HG02623 (cell line): ENCODE data around the gene BAG2.

Experiments used
- ATAC-seq: cut with Tn5 transposase; IDR thresholded peaks from one replicate; pipeline ENCODE4 v1.9.1; 2021; ENCODE audit warnings: moderate library complexity; ENCODE audit not compliant: unreplicated experiment

Gene BAG2

DNA sequence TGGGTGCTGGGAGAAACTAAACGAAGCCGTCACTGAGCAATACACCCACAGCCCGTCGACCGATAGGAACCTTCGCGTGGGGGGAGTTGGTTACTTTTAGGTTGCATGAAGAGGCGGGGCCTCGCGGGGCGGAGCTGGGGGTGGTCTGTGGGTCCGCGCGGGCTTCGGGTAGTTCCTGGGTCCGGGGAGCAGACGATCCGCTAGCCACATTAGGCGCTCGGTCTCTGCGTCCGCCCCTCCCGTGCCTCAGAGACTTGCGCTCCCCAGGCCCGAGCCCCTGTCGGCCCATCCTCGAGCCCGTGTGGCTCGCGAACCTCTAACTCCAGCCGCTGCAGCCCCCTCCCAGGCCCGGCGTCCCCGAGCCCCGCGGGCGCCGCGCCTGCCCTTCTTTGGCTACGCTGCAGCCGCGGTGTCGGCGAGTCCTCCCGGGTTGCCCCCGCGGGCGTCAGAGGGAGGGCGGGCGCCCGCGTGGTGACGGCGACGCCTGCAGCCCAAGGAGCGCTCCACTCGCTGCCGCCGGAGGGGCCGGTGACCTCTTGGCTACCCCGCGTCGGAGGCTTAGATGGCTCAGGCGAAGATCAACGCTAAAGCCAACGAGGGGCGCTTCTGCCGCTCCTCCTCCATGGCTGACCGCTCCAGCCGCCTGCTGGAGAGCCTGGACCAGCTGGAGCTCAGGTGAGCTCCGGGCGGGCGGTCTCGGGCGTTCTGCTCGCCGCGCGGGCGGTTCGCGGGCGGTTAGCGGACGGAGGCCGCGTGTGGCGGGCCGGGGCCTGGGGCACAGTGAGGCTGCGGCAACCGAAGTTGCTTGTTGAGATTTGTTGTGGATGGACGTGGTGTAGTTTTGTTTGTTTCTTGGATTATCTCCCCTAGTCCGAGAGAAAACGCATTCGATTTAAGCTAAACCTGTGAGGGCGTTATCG lies at the start of gene BAG2:
TSS of gene BAG2 (plus strand) at position 191 of the 920 bp plus-strand sequence. CDS start at position 563, 372 bp downstream.
- ATAC-seq, result peak; percentile 85

DNA sequence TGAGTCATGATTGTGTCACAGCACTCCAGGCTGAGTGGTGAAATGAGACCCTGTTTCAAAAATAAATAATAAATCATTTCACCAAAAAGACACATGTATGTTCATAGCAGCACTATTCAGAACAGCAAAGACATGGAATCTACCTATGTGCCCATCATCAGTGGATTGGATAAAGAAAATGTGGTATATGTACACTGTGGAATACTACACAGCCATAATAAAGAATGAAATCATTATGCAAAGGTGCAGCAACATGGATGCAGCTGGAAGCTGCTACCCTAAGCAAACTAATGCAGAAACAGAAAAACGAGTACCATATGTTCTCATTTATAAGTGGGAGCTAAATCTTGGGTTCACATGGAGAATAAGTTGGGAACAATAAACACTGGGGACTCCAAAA lies 49.0 kb upstream of the BAG2 start:
- ATAC-seq, result no peak

DNA sequence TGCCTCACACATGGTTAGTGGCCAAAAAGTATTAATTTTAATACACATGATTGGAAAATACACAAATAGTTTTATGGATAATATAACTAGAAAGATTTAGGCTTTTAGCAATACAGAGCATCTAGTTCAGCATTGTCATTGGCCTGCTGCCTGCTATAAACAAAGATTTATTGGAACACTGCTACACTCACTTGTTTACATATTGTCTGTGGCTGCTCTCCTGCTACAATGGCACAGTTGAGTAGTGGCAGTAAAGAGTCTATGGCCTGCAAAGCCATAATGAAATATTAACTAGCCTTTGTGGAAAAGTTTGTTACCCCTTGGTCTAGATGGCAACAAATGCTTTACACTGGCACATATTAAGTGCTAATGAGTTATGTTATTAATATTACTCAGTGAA lies 44.4 kb upstream of the BAG2 start:
- no peak for ATAC-seq

DNA sequence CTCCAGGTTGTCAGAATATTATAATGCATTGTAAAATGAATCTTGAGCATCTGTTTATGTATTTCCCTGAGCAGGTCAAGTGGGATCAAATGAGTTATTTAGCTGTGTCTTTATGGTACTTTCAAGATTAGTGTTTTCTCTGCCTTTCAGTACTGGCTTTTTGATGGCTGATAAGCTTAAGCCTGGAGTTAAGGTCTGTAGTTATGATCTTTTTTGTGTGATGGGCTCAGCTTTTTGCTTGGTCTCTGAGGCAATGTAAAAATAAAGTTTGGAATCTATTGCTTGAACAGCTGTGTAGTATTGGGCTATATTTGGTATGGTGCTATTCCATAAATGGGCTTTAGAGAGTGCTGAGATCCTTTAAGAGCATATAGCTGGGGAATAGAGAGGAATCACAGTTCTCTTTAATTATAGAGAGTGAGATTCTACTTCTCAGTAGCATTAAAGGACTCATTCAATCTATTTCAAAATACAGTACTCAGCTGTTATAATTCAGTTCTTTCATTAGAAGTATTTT lies 41.4 kb upstream of the BAG2 start:
- ATAC-seq, result no peak

- no peak for ATAC-seq
Measured at GRCh38 chr6:57134954-57135353, 37.2 kb upstream of the BAG2 start.

DNA sequence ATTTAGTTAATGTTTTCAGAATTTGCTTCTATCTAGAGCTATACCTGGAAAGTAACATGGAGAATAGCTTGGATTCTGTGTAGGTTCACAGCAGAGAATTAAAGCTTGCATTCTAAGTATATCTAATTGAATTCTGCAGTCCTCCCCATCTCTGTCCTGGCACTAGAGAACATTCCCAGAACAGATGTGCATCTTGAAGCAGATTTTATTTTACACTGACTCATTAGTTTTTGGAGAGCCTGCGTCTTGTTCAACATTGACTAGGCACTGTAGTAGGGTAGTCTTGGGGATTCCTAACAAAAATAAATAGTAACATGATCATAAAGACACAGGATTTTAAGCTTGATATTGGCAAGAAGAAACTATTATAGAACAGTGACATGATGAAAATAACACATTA lies 36.2 kb upstream of the BAG2 start:
- ATAC-seq, result no peak

- no peak for ATAC-seq
Measured at GRCh38 chr6:57137350-57137749, 34.8 kb upstream of the BAG2 start.

- no peak for ATAC-seq
Measured at GRCh38 chr6:57138026-57138425, 34.1 kb upstream of the BAG2 start.

- no peak for ATAC-seq
Measured at GRCh38 chr6:57141451-57142177, 30.5 kb upstream of the BAG2 start.

DNA sequence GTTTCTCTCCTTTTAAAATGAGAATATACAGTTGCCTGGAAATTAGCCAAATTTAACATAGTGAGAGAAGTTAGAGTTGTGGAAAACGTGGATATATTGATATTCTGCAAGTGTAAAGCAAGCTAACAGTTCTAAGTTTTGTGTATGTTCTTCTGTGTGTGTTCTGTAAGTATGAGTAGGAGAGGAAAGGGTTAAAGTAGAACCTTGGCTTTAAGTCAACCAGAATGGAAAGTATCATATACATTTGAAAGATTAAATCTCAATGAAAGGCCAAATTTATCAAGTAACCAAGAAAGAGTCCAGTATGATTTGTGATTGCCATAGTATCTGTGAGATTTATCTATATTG lies 30.0 kb upstream of the BAG2 start:
- ATAC-seq, result no peak

DNA sequence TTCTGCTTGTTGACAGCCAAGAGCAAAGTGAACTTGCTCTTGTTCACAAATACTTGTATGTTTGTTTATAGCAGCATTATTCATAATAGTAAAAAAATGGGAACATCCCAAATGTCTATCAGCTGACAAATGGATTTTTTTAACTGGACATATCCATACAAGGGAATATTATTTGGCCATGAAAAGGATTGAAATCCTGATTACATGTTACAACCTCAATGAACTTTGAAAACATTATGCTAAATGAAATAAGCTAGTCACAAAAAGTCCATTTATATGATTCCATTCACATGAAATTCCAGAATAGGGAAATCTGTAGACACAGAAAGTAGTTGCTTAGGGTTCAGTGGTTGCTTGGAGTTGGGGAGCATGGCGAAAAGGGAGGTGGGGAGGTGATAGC lies 28.4 kb upstream of the BAG2 start:
- no peak for ATAC-seq

DNA sequence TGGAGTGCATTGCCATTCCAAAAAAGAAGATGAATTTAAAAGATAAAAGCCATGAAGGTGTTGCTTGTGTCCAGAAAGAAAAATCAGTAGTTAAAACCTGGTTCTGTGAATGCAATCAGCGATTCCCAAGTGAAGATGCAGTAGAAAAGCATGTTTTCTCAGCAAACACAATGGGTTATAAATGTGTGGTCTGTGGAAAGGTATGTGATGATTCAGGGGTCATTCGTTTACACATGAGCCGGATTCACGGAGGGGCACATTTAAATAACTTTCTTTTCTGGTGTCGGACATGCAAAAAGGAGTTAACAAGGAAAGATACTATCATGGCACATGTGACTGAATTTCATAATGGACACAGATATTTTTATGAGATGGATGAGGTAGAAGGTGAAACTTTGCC lies 24.7 kb upstream of the BAG2 start:
- no peak for ATAC-seq

GRCh38 chr6:57147955-57148858 lies 23.9 kb upstream of the BAG2 start:
- ATAC-seq, result no peak

DNA sequence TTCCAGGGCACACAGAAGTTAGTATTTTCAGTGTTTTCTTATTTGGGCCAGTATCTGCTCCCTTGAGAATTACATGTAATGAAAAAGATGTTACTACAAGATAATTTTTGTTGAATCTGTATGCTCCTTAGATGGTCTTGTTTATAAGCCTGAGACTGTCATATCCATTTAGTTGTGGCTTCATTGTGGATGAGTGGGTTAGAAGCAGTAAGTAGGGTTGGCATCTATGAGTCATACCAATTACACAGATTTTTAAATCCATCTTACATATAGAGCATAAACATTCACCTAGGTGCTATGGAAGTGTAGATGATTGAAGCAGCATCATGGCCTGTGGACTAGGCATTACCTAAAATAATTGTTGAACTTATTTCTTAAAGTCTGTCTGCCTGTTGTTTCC lies 13.5 kb upstream of the BAG2 start:
- no peak for ATAC-seq

DNA sequence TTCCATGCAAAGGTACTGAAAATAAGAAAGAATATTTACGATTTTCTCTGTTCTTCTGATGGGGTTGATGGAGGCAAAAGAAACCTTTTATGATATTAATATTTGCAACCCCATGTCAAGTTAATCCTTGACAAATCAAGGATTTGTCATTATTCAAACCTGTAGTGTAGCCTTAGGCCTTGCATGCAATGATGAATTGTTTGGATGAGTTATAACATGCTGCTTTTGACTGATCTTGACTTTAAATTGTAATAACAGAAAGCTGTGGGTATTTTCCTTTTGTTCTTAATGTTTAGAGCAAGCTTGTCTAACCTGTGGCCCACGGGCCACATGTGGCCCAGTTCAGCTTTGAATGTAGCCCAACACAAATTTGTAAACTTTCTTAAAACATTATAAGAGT lies 13.0 kb upstream of the BAG2 start:
- ATAC-seq, result no peak

DNA sequence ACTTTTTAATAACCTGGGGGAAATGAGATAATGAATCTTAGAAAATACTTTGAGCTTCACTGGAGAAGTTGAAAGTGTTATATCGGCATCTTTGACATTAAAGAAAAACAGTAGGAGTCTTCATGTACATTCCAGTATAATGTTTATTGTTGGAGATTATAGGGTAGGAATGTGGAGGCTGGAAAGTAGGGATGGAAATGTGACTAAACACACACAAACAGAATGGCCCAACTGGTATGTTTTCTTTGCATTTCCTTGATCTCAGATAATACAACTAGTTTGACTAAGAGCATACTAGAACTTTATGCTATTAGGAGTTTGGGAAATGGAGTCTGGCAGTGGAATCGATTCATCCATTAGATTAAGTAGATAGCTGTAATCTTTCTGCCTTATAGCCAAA lies 10.1 kb upstream of the BAG2 start:
- no peak for ATAC-seq

- no peak for ATAC-seq
Measured at GRCh38 chr6:57162516-57162915, 9.6 kb upstream of the BAG2 start.

DNA sequence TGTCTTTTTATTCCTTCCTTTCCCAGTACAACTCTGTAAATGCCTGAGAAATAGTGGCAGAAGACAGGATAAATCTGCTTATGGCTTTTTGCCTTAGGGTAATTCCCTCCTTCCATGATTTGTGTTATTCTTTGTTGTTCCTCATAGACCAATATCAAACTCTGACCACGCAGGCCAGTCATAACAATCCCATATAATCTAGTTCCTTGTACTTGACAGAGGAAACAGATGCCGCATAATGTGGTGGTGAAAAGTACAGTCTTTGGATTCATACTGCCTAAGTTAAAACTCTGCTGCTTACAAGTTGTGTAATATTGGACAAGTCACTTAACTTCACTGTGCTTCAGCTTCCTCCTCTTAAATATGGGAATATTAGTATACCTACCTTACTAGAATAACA lies 8.2 kb upstream of the BAG2 start:
- ATAC-seq, result no peak

- ATAC-seq, result no peak
Measured at GRCh38 chr6:57165080-57165479, 7.0 kb upstream of the BAG2 start.

DNA sequence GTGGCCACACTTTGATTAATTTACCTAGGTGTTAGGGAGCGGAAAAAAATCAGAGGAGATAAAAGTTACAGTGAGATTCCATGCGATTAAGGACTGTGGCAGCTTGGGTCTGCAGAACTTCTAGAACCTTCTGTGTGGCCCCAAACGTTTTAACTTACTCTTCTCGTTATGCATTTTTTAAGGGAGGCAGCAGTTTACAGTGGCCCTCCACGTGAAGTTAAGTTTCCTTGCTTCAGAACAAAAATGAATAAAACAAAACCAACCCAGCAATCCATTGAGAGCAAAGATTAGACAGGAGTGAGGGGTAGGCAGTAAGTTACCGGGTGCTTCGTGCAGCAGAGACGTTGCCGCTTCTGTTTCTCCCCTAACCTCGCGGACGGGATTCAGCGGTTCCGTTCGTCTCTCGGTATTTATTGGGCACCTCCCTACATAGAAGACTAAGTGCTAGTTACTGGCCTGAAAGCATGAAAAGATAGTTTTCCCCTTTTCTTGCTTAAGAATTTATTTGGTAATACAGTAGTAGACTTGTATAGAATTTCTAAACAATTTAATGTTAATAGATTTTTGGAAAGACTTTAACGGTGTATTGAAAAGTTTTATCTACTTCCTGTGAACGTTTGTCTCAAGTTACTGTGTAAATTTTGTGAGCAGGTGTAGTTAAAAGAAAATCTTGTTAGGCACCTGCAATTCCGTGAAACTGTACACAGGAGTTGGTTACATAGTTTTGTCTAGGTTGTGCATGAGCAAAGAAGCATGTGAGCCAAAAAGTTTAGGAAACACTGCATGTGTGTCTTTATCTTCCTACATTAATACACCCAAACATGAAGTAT lies 1.1 kb downstream of the BAG2 start:
- ATAC-seq, result no peak
